HG02571 (cell line): ENCODE measurements around the gene SPECC1.
A peak's percentile ranks its signal among the peaks of the same experiment; 100 is the strongest.
"Not testable (repeated sequence)": the region's sequence is repeated elsewhere in the genome, so short reads cannot be mapped to it uniquely, and the experiment has no call there.

Experiments used
- ATAC-seq: cut with Tn5 transposase; IDR thresholded peaks from one replicate; pipeline ENCODE4 v1.9.1; 2021; ENCODE audit warnings: mild to moderate bottlenecking, moderate library complexity; ENCODE audit not compliant: unreplicated experiment

Gene SPECC1

GRCh38 chr17:20009052-20009301, 182 bp upstream of the SPECC1 start:
- ATAC-seq: no peak

GRCh38 chr17:20010099-20010863, 1.1 kb downstream of the SPECC1 start:
- no peak for ATAC-seq

- ATAC-seq: no peak
These were observed 1.8 kb downstream of the SPECC1 start for GRCh38 chr17:20010936-20011335.

GRCh38 chr17:20012017-20012536, 2.9 kb downstream of the SPECC1 start:
- ATAC-seq: no peak

- not testable (repeated sequence) for ATAC-seq
These were observed 7.4 kb downstream of the SPECC1 start for GRCh38 chr17:20016475-20016992.

- ATAC-seq: no peak
These were observed 13.5 kb downstream of the SPECC1 start for GRCh38 chr17:20022701-20023100.

GRCh38 chr17:20026960-20027359, 17.8 kb downstream of the SPECC1 start:
- no peak for ATAC-seq

- ATAC-seq: no peak
These were observed 19.3 kb downstream of the SPECC1 start for GRCh38 chr17:20028443-20028842.

- ATAC-seq: no peak
These were observed 23.5 kb downstream of the SPECC1 start for GRCh38 chr17:20032636-20033035.

- ATAC-seq: no peak
These were observed 24.3 kb downstream of the SPECC1 start for GRCh38 chr17:20033415-20033814.

GRCh38 chr17:20035501-20035900, 26.3 kb downstream of the SPECC1 start:
- ATAC-seq: no peak

- not testable (repeated sequence) for ATAC-seq
These were observed 28.1 kb downstream of the SPECC1 start for GRCh38 chr17:20037286-20037685.

GRCh38 chr17:20039037-20039436, 29.9 kb downstream of the SPECC1 start:
- ATAC-seq: no peak

- no peak for ATAC-seq
These were observed 31.1 kb downstream of the SPECC1 start for GRCh38 chr17:20040216-20040615.

DNA sequence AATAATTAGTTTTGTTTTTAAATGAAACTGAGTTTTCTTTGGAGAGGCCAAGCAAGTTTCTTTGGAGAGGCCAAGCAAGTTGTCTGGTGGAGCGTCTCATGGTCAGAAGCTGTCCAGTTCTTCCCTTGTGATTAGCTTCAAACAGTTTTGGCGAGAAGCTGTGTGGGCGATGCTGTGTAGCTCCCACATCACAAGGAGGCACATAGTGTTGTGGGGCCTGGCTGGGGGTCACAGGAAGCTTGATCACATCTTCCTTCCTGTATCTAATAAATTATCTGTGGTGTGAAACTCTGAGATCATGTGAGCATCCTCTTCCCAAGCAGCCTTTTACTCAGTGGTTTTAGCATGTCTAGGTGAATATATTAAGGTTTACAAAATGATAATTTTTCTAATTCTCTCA, 33.9 kb downstream of the SPECC1 start:
- no peak for ATAC-seq

GRCh38 chr17:20045476-20045875, 36.3 kb downstream of the SPECC1 start:
- no peak for ATAC-seq

GRCh38 chr17:20046629-20047028, 37.5 kb downstream of the SPECC1 start:
- no peak for ATAC-seq

GRCh38 chr17:20051624-20052023, 42.5 kb downstream of the SPECC1 start:
- no peak for ATAC-seq

DNA sequence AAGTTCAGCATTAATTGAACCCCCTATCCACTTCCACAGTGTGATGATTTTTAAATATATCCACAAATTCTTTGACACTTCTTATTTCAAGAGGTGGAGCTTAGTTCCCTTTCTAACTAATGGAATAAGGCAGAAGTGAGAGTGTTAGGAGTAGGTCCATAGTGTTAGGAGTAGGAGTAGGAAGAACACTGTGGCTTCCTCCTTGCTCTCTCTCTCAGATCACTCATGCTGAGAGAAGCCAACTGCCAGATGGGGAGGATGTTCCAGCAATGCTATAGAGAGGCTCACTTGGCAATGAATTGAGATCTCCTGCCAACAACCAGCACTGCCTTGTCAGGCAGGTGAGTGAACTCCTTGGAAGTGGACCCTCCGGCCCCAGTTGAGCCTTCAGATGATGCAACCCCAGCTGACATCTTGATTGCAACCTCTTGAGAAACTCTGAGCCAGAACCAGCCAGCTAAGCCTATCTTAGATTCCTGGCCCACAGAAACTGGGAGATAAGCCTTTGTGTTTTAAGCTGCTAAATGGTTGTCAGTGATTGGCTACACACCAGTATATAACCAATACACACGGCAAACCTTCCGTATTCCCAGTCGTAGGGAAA, 44.3 kb downstream of the SPECC1 start:
- no peak for ATAC-seq

DNA sequence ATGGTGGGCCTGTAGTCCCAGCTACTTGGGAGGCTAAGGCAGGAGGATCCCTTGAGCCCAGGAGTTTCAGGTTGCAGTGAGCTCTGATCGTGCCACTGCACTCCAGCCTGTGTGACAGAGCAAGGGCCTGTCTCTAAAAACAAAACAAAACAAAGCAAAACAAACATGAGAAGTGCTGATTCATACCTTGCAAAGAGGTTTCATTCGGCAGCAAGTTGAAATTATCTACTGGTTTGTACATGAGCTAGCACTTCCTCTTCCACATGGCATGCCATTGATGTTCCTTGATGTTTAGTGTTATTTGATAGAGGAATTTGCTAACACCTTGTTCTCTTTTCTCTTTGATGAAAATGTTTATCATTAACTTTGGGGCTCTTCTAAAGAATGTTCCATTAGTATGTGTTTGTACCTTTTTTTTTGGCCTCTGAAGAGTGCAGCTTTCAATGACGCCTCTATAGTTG, 50.6 kb downstream of the SPECC1 start:
- ATAC-seq: no peak

GRCh38 chr17:20063665-20064648, 54.8 kb downstream of the SPECC1 start:
- ATAC-seq: peak; percentile 64
